Transverse colon (tissue), 4 donors: ENCODE data around the gene LRRC4C. TPM values are rescaled to one million over a fixed set of nuclear protein-coding genes. Genes with fewer than 3 reads are reported as not detected.

Source experiments
- DNase-seq: peaks from one replicate; pipeline ENCODE4 v3.0.0-alpha.2; 2019
- H3K27ac ChIP-seq, 4 donors: fragments of 200-600 bp; sonication (generic); 2 replicates each; pipeline ENCODE4 v1.5.1; 2016 to 2018; ENCODE audit warnings: inconsistent platforms in 4 of 4
- H3K27me3 ChIP-seq: fragments of 200-600 bp; sonication (generic); 2 replicates; pipeline ENCODE4 v1.5.1; 2017; ENCODE audit warnings: inconsistent platforms
- H3K36me3 ChIP-seq, 4 donors: fragments of 200-600 bp; sonication (generic); 2 replicates each; pipeline ENCODE4 v1.5.1; 2017 to 2019; ENCODE audit warnings: inconsistent platforms in 4 of 4
- H3K4me1 ChIP-seq, 4 donors: fragments of 200-600 bp; sonication (generic); 2 replicates each; pipeline ENCODE4 v1.5.1; 2017 to 2020; ENCODE audit warnings: inconsistent platforms in 4 of 4
- H3K4me3 ChIP-seq, 4 donors: fragments of 200-600 bp; sonication (generic); 1 replicate in 1 of 4; 2 replicates in 3 of 4; pipeline versions ENCODE4 v1.5.1 to v1.6.1; 2017 to 2019; ENCODE audit warnings: inconsistent platforms in 4 of 4
- H3K9me3 ChIP-seq, 2 donors: fragments of 200-600 bp; sonication (generic); 2 replicates each; pipeline ENCODE4 v1.5.1; 2017 to 2019; ENCODE audit warnings: inconsistent platforms in 2 of 2
- CTCF ChIP-seq, 5 experiments: fragments of 200-600 bp in 3 of 5; fragments of 450-650 bp in 2 of 5; sonication (generic) in 3 of 5; IDR thresholded peaks; 1 replicate in 2 of 5; 2 replicates in 3 of 5; pipeline ENCODE4 v1.5.1; 2016 to 2017; ENCODE audit warnings: antibody characterized with exemption in 5 of 5, inconsistent platforms in 3 of 5, mild to moderate bottlenecking in 2 of 5, moderate library complexity in 1 of 5
- EP300 ChIP-seq: sonication (generic); formaldehyde crosslinking; IDR thresholded peaks from one replicate; pipeline ENCODE4 v1.6.1; 2017; ENCODE audit warnings: antibody characterized with exemption, low read depth
- POLR2A ChIP-seq: fragments of 450-650 bp; IDR thresholded peaks from one replicate; pipeline ENCODE4 v1.6.1; 2016; ENCODE audit warnings: antibody characterized with exemption, mild to moderate bottlenecking, moderate library complexity
- POLR2AphosphoS5 ChIP-seq, 3 donors: sonication (generic); formaldehyde crosslinking; IDR thresholded peaks; one replicate each; pipeline ENCODE4 v1.6.1; 2016; ENCODE audit warnings: antibody characterized with exemption in 3 of 3
- WGBS, 2 donors: methylation state at CpG; one replicate each; pipeline ENCODE4 v1.1.5; 2018; ENCODE audit warnings: low coverage in 1 of 2; 5-methylcytosine and 5-hydroxymethylcytosine counted together
- in situ Hi-C, 4 donors: fragments of 200-750 bp; cut with MboI; loops; one replicate each; pipeline versions ENCODE4 v1.15.0 to v1.15.1; 2017; ENCODE audit warnings: low sequenced_read_pairs in 3 of 4, low pct_ligation_motif_present in 1 of 4, low pct_unique_long_range_greater_than_20kb in 1 of 4
- intact Hi-C: fragments of 100-400 bp; cut with DNase I; formaldehyde crosslinking; loops from one replicate; pipeline ENCODE4 v1.15.1; 2023; ENCODE audit warnings: low total_unique reads
- total RNA-seq, 4 donors: library from RNA; depleted of rRNA; stranded (reverse); fragments of >200 nt; gene quantifications; one replicate each; pipeline ENCODE4 v1.1.0, GENCODE V29; 2016

The LRRC4C gene
- total RNA-seq, 4 donors from 2014 or later: 0.55 to 1.9 (median 0.64) TPM; not detected in 1

DNA sequence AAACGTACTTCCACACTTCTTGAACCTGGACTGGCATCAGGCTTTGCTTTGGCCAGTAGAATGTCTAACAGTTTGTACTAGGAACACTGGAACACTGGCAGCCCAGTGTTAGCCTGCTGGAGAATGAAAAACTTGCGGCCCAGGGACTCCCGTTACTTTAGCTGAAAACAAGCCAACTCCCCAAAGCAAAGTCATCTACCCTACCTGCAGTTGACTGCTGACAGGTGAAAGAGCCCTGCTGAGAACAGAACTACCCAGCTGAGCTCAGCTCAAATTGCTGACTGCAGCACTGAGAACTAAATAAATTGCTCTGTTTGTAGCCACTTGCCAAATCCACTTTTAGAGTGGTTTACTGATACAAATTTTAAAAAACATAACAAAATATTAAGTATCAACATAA is 342.5 kb downstream of the LRRC4C start:
- Histone ChIP-seq H3K27me3 (no peaks in the 10 kb centered on the region), H3K27ac (no peak overlapping the region), H3K36me3 (no peaks in the 10 kb centered on the region), H3K9me3 (no peaks in the 10 kb centered on the region), H3K4me3 (no peak overlapping the region), H3K4me1 (no peaks in the 10 kb centered on the region)
- intact Hi-C loops: no loop called here
- in situ Hi-C loops: no loop called here
- 40 to 60% methylated on average over 1 to 3 of the region's 3 CpGs for WGBS, 2 donors
- no peak for TF ChIP-seq CTCF (IDR thresholded peaks at IDR 0.05)
- no peak for TF ChIP-seq POLR2AphosphoS5 (IDR thresholded peaks at IDR 0.05)
- no peak for TF ChIP-seq POLR2A
- no peak for TF ChIP-seq EP300
- no peak for DNase-seq

- TF ChIP-seq POLR2AphosphoS5 (IDR thresholded peaks at IDR 0.05): no peak
- no peak for TF ChIP-seq EP300
- TF ChIP-seq POLR2A: no peak
- TF ChIP-seq CTCF (IDR thresholded peaks at IDR 0.05): no peak
- Histone ChIP-seq H3K36me3 (no peaks in the 10 kb centered on the region), H3K27me3 (no peaks in the 10 kb centered on the region), H3K4me3 (no peak overlapping the region), H3K4me1 (no peaks in the 10 kb centered on the region), H3K27ac (no peak overlapping the region), H3K9me3 (no peaks in the 10 kb centered on the region)
- intact Hi-C loops: no loop called here
- in situ Hi-C loops: no loop called here
- no peak for DNase-seq
Observed at GRCh38 chr11:41115066-41115465, 344.4 kb downstream of the LRRC4C start.

DNA sequence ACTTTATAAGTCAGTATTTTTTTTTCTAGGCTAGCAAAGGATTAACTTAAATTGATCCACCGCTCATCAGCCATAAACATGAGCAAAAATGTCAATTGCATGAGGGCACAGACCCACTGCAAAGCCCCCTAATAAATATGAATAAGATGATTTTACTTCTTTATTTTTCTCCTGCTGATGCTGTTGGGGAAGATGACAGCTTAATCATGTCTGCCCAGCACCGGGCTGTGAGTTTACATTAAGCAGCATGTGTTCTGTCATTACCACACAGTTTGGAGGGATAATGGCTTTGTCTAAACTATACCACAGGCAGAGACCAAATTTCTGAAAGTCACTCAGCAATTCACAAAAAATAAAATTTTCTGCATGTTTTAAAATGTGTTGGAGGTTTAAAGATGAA is 346.3 kb downstream of the LRRC4C start:
- no peak for TF ChIP-seq EP300
- TF ChIP-seq POLR2AphosphoS5 (IDR thresholded peaks at IDR 0.05): no peak
- no peak for TF ChIP-seq POLR2A
- TF ChIP-seq CTCF (IDR thresholded peaks at IDR 0.05): no peak
- Histone ChIP-seq H3K27ac (no peak overlapping the region), H3K4me3 (no peak overlapping the region), H3K4me1 (no peaks in the 10 kb centered on the region), H3K9me3 (no peaks in the 10 kb centered on the region), H3K36me3 (no peaks in the 10 kb centered on the region), H3K27me3 (no peaks in the 10 kb centered on the region)
- intact Hi-C loops (no loop called here), in situ Hi-C loops (no loop called here)
- no peak for DNase-seq
- 38 to 41% methylated on average over 1 to 2 of the region's 2 CpGs for WGBS, 2 donors

- H3K36me3 ChIP-seq: no peaks in the 10 kb centered on the region
- TF ChIP-seq CTCF (IDR thresholded peaks at IDR 0.05): no peak
- TF ChIP-seq EP300: no peak
- no peak for TF ChIP-seq POLR2A
- TF ChIP-seq POLR2AphosphoS5 (IDR thresholded peaks at IDR 0.05): no peak
- intact Hi-C loops: no loop called here
- in situ Hi-C loops: no loop called here
- no peak overlapping the region for H3K4me3 ChIP-seq
- H3K9me3 ChIP-seq: no peaks in the 10 kb centered on the region
- no peak for DNase-seq
- H3K4me1 ChIP-seq: no peaks in the 10 kb centered on the region
- 59 to 62% methylated on average over 3 to 4 of the region's 4 CpGs for WGBS, 2 donors
- H3K27me3 ChIP-seq: no peaks in the 10 kb centered on the region
- H3K27ac ChIP-seq: no peak overlapping the region
Observed at GRCh38 chr11:41110527-41110926, 348.9 kb downstream of the LRRC4C start.
